DND-41 (cell line): ENCODE data around the gene TIGD1.

Experiments used
- EZH2 ChIP-seq: IDR thresholded peaks from 3 replicates; pipeline ENCODE4 v1.6.1; 2012; ENCODE audit warnings: borderline replicate concordance, low read depth, mild to moderate bottlenecking, moderate library complexity, low read length, inconsistent platforms; ENCODE audit not compliant: severe bottlenecking
- TF ChIP-seq, protein P1 (sequence below): IDR thresholded peaks from 2 replicates; pipeline ENCODE4 v1.5.1; 2012; ENCODE audit warnings: borderline replicate concordance, low read length, moderate library complexity, mild to moderate bottlenecking; ENCODE audit not compliant: poor library complexity, severe bottlenecking; ENCODE audit errors: extremely low read depth

DNA sequence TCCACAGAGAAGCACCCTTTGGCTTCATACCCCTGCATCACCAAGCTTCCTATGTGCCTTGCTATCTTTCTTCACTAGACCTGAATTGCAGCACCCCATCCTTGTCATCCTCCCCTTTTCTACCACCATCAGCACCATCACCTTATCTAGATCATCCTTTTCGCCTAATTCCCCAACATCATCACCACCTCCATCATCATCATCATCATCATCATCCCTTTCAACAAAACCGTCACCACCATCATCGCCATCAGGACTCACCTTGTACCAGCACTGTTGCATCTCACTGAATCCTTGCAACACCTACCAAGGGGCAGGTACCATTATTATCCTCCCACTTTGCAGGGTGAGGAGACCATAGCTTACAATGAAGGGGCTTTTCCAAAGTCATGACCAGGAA is 51.9 kb downstream of the TIGD1 start:
- TF ChIP-seq, protein P1, sequence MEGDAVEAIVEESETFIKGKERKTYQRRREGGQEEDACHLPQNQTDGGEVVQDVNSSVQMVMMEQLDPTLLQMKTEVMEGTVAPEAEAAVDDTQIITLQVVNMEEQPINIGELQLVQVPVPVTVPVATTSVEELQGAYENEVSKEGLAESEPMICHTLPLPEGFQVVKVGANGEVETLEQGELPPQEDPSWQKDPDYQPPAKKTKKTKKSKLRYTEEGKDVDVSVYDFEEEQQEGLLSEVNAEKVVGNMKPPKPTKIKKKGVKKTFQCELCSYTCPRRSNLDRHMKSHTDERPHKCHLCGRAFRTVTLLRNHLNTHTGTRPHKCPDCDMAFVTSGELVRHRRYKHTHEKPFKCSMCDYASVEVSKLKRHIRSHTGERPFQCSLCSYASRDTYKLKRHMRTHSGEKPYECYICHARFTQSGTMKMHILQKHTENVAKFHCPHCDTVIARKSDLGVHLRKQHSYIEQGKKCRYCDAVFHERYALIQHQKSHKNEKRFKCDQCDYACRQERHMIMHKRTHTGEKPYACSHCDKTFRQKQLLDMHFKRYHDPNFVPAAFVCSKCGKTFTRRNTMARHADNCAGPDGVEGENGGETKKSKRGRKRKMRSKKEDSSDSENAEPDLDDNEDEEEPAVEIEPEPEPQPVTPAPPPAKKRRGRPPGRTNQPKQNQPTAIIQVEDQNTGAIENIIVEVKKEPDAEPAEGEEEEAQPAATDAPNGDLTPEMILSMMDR: no peak
- no peak for TF ChIP-seq EZH2
